ENCODE measurements around the gene RAB26. TPM values are rescaled to one million over a fixed set of nuclear protein-coding genes. Genes with fewer than 3 reads are reported as not detected.

The RAB26 gene
- total and polyA plus RNA-seq, 2 of the 13 experiments (the other 11 are each of a cell fraction or from before 2014, with no cell fraction given) = 0.86 to 3.6 TPM

- TF ChIP-seq MYPOP (CRISPR knock-in tag; IDR thresholded peaks at IDR 0.05) = no peak
- no peak for TF ChIP-seq PRMT3 (CRISPR knock-in tag; IDR thresholded peaks at IDR 0.05; ENCODE audit: borderline replicate concordance, low read depth)
- peak; percentile 41; the same call in 1 of the 2 replicates for TF ChIP-seq ZBTB33 (CRISPR knock-in tag; IDR thresholded peaks at IDR 0.05)
- no peak for TF ChIP-seq EP300 (IDR thresholded peaks at IDR 0.05; ENCODE audit: low read depth in 2 of 2, low read length in 2 of 2)
- TF ChIP-seq EP300 (CRISPR knock-in tag; IDR thresholded peaks at IDR 0.05; ENCODE audit: borderline replicate concordance) = no peak
- TF ChIP-seq MIER2 (CRISPR knock-in tag; IDR thresholded peaks at IDR 0.05) = no peak
- no peak for TF ChIP-seq THAP8 (CRISPR knock-in tag; IDR thresholded peaks at IDR 0.05; ENCODE audit: borderline replicate concordance)
- no peak for TF ChIP-seq GABPA (IDR thresholded peaks at IDR 0.05; ENCODE audit: low read depth, low read length)
- no peak for TF ChIP-seq GABPA (CRISPR knock-in tag; IDR thresholded peaks at IDR 0.05; ENCODE audit: low read depth)
- TF ChIP-seq RCOR2 (CRISPR knock-in tag; IDR thresholded peaks at IDR 0.05) = peak; percentile 96
- TF ChIP-seq ZNF776 (CRISPR knock-in tag; IDR thresholded peaks at IDR 0.05) = no peak
- peak; percentile 49; the same call in 1 of the 2 replicates for TF ChIP-seq ZNF772 (CRISPR knock-in tag; IDR thresholded peaks at IDR 0.05)
- TF ChIP-seq RBFOX2 (IDR thresholded peaks at IDR 0.05; ENCODE audit: low read depth, low read length) = no peak
- TF ChIP-seq EEA1 (CRISPR knock-in tag; IDR thresholded peaks at IDR 0.05; ENCODE audit: borderline replicate concordance) = 0 out of 2 replicates have a peak, but pooled peaks have one; percentile 27
- no peak for TF ChIP-seq SNAPC5 (CRISPR knock-in tag; IDR thresholded peaks at IDR 0.05; ENCODE audit: borderline replicate concordance)
- 0 out of 2 replicates have a peak, but pooled peaks have one; percentile 19 for TF ChIP-seq ZFP37 (CRISPR knock-in tag; IDR thresholded peaks at IDR 0.05; ENCODE audit: borderline replicate concordance)
- no peak for TF ChIP-seq DR1 (CRISPR knock-in tag; IDR thresholded peaks at IDR 0.05)
- no peak for TF ChIP-seq KLF13 (CRISPR knock-in tag; IDR thresholded peaks at IDR 0.05)
- 0 out of 2 replicates have a peak, but pooled peaks have one; percentile 13 for TF ChIP-seq SALL1 (CRISPR knock-in tag; IDR thresholded peaks at IDR 0.05)
- TF ChIP-seq KDM1A (CRISPR knock-in tag; IDR thresholded peaks at IDR 0.05) = peak; percentile 98
- TF ChIP-seq FOXK2 (IDR thresholded peaks at IDR 0.05) = no peak
- TF ChIP-seq ZNF737 (CRISPR knock-in tag; IDR thresholded peaks at IDR 0.05; ENCODE audit: borderline replicate concordance) = no peak
- no peak for TF ChIP-seq XBP1 (CRISPR knock-in tag; IDR thresholded peaks at IDR 0.05)
- 0 out of 2 replicates have a peak, but pooled peaks have one; percentile 18 for TF ChIP-seq NR2C2 (CRISPR knock-in tag; IDR thresholded peaks at IDR 0.05; ENCODE audit: borderline replicate concordance)
- peak; percentile 42; the same call in 1 of the 2 replicates for TF ChIP-seq TARDBP (CRISPR knock-in tag; IDR thresholded peaks at IDR 0.05)
- TF ChIP-seq ZNF788 (CRISPR knock-in tag; IDR thresholded peaks at IDR 0.05; ENCODE audit: borderline replicate concordance) = 0 out of 2 replicates have a peak, but pooled peaks have one; percentile 20
- TF ChIP-seq ZBTB7A (CRISPR knock-in tag; IDR thresholded peaks at IDR 0.05) = no peak
- TF ChIP-seq ZBTB20 (CRISPR knock-in tag; IDR thresholded peaks at IDR 0.05; ENCODE audit: borderline replicate concordance, low read depth) = no peak
These were observed 46.5 kb downstream of the RAB26 start (continued) for GRCh38 chr16:2194852-2195321.
